ENCODE measurements around the gene EIF4EBP3. TPM values are rescaled to one million over a fixed set of nuclear protein-coding genes. Genes with fewer than 3 reads are reported as not detected.

Gene EIF4EBP3
- total RNA-seq (2014; rRNA removed; shearing (Covaris generic); ENCODE audit: low replicate concordance): 7.3 and 12.2 TPM in 2 replicates

- H2AFZ ChIP-seq (ENCODE audit: low read length): no peak within 1 kb of the TSS
- peaks cover 45% of the 10 kb centered on the region for H3K36me3 ChIP-seq (ENCODE audit: insufficient read depth, low read length)
Observed at GRCh38 chr5:140547508-140548299, at the start of gene EIF4EBP3. Gene EIF4EBP3, plus strand, starts transcription at chr5:140547662. Its CDS starts 76 bp downstream, at chr5:140547738.

GRCh38 chr5:140497897-140498296 lies 49.6 kb upstream of the EIF4EBP3 start:
- Histone ChIP-seq H3K27ac (ENCODE audit: low read length) (no peak overlapping the region), H3K27me3 (ENCODE audit: low read length) (no peaks in the 10 kb centered on the region)

More at GRCh38 chr5:140547508-140548299, at the start of gene EIF4EBP3:
- peak within 1 kb of the TSS; percentile 51; the same call in 1 of the 2 replicates for H3K4me3 ChIP-seq (ENCODE audit: low read length)
- DNase-seq: peak; percentile 94
- H3K9me2 ChIP-seq (replicated peaks; ENCODE audit: insufficient read depth, low read length): no peaks in the 10 kb centered on the region
- H3K4me2 ChIP-seq (ENCODE audit: low read depth, low read length, poor library complexity, severe bottlenecking): peak within 1 kb of the TSS; percentile 68
- H3K9me3 ChIP-seq (ENCODE audit: low read length): no peaks in the 10 kb centered on the region
- H3K79me2 ChIP-seq (ENCODE audit: low read length): peaks cover 29% of the 10 kb centered on the region
- H3K27ac ChIP-seq (ENCODE audit: low read length): peak within 1 kb of the TSS; percentile 48; the same call in 1 of the 2 replicates
- no peaks in the 10 kb centered on the region for H3K27me3 ChIP-seq (ENCODE audit: low read length)
- H4K20me1 ChIP-seq (ENCODE audit: insufficient read depth, low read depth, low read length): no peaks in the 10 kb centered on the region
- H3K9ac ChIP-seq (ENCODE audit: low read length): peak within 1 kb of the TSS; percentile 72
- peaks cover 24% of the 10 kb centered on the region for H3K4me1 ChIP-seq (ENCODE audit: low read length)

GRCh38 chr5:140498591-140498990 lies 48.9 kb upstream of the EIF4EBP3 start:
- H3K4me3 ChIP-seq (ENCODE audit: low read length): no peak overlapping the region
- no peak overlapping the region for H3K27ac ChIP-seq (ENCODE audit: low read length)
- no peaks in the 10 kb centered on the region for H3K4me1 ChIP-seq (ENCODE audit: low read length)
- DNase-seq: no peak
- no peaks in the 10 kb centered on the region for H3K27me3 ChIP-seq (ENCODE audit: low read length)
- H3K9me2 ChIP-seq (replicated peaks; ENCODE audit: insufficient read depth, low read length): no peaks in the 10 kb centered on the region
- peaks cover 52% of the 10 kb centered on the region for H3K79me2 ChIP-seq (ENCODE audit: low read length)
- H4K20me1 ChIP-seq (ENCODE audit: insufficient read depth, low read depth, low read length): no peaks in the 10 kb centered on the region
- H3K4me2 ChIP-seq (ENCODE audit: low read depth, low read length, poor library complexity, severe bottlenecking): no peak overlapping the region
- H3K9me3 ChIP-seq (ENCODE audit: low read length): no peaks in the 10 kb centered on the region
- peaks cover 22% of the 10 kb centered on the region for H3K36me3 ChIP-seq (ENCODE audit: insufficient read depth, low read length)
- no peak overlapping the region for H3K9ac ChIP-seq (ENCODE audit: low read length)
- no peak overlapping the region for H2AFZ ChIP-seq (ENCODE audit: low read length)

More at GRCh38 chr5:140497897-140498296, 49.6 kb upstream of the EIF4EBP3 start:
- Histone ChIP-seq H3K4me2 (ENCODE audit: low read depth, low read length, poor library complexity, severe bottlenecking) (no peak overlapping the region), H3K9me2 (replicated peaks; ENCODE audit: insufficient read depth, low read length) (no peaks in the 10 kb centered on the region), H4K20me1 (ENCODE audit: insufficient read depth, low read depth, low read length) (no peaks in the 10 kb centered on the region), H3K79me2 (ENCODE audit: low read length) (peaks cover 51% of the 10 kb centered on the region), H3K36me3 (ENCODE audit: insufficient read depth, low read length) (peaks cover 20% of the 10 kb centered on the region), H2AFZ (ENCODE audit: low read length) (no peak overlapping the region), H3K4me1 (ENCODE audit: low read length) (no peaks in the 10 kb centered on the region), H3K9ac (ENCODE audit: low read length) (no peak overlapping the region), H3K4me3 (ENCODE audit: low read length) (no peak overlapping the region), H3K9me3 (ENCODE audit: low read length) (no peaks in the 10 kb centered on the region)
- DNase-seq: no peak

GRCh38 chr5:140502834-140503233 lies 44.6 kb upstream of the EIF4EBP3 start:
- Histone ChIP-seq H3K4me2 (ENCODE audit: low read depth, low read length, poor library complexity, severe bottlenecking) (no peak overlapping the region), H3K36me3 (ENCODE audit: insufficient read depth, low read length) (peaks cover 42% of the 10 kb centered on the region), H2AFZ (ENCODE audit: low read length) (no peak overlapping the region), H3K79me2 (ENCODE audit: low read length) (peaks cover 30% of the 10 kb centered on the region), H3K9me3 (ENCODE audit: low read length) (no peaks in the 10 kb centered on the region), H3K9ac (ENCODE audit: low read length) (no peak overlapping the region), H3K27me3 (ENCODE audit: low read length) (no peaks in the 10 kb centered on the region), H4K20me1 (ENCODE audit: insufficient read depth, low read depth, low read length) (no peaks in the 10 kb centered on the region), H3K4me3 (ENCODE audit: low read length) (no peak overlapping the region), H3K27ac (ENCODE audit: low read length) (no peak overlapping the region), H3K4me1 (ENCODE audit: low read length) (no peaks in the 10 kb centered on the region), H3K9me2 (replicated peaks; ENCODE audit: insufficient read depth, low read length) (no peaks in the 10 kb centered on the region)
- no peak for DNase-seq

- H3K9me2 ChIP-seq (replicated peaks; ENCODE audit: insufficient read depth, low read length): no peaks in the 10 kb centered on the region
- DNase-seq: no peak
- H3K79me2 ChIP-seq (ENCODE audit: low read length): peaks cover 3% of the 10 kb centered on the region; the same call in 1 of the 2 replicates
- no peaks in the 10 kb centered on the region for H3K4me1 ChIP-seq (ENCODE audit: low read length)
- H3K27ac ChIP-seq (ENCODE audit: low read length): no peak overlapping the region
- H2AFZ ChIP-seq (ENCODE audit: low read length): no peak overlapping the region
- peaks cover 74% of the 10 kb centered on the region for H3K36me3 ChIP-seq (ENCODE audit: insufficient read depth, low read length)
- no peaks in the 10 kb centered on the region for H4K20me1 ChIP-seq (ENCODE audit: insufficient read depth, low read depth, low read length)
- H3K27me3 ChIP-seq (ENCODE audit: low read length): no peaks in the 10 kb centered on the region
- H3K4me2 ChIP-seq (ENCODE audit: low read depth, low read length, poor library complexity, severe bottlenecking): no peak overlapping the region
- H3K9ac ChIP-seq (ENCODE audit: low read length): no peak overlapping the region
- H3K4me3 ChIP-seq (ENCODE audit: low read length): no peak overlapping the region
- H3K9me3 ChIP-seq (ENCODE audit: low read length): no peaks in the 10 kb centered on the region
Observed at GRCh38 chr5:140509898-140510297, 37.6 kb upstream of the EIF4EBP3 start.

GRCh38 chr5:140513124-140513523 lies 34.3 kb upstream of the EIF4EBP3 start:
- H3K9me3 ChIP-seq (ENCODE audit: low read length): no peaks in the 10 kb centered on the region
- no peak overlapping the region for H2AFZ ChIP-seq (ENCODE audit: low read length)
- H3K36me3 ChIP-seq (ENCODE audit: insufficient read depth, low read length): peaks cover 47% of the 10 kb centered on the region
- H4K20me1 ChIP-seq (ENCODE audit: insufficient read depth, low read depth, low read length): no peaks in the 10 kb centered on the region
- no peak overlapping the region for H3K4me2 ChIP-seq (ENCODE audit: low read depth, low read length, poor library complexity, severe bottlenecking)
- H3K79me2 ChIP-seq (ENCODE audit: low read length): peaks cover 3% of the 10 kb centered on the region; the same call in 1 of the 2 replicates
- H3K27ac ChIP-seq (ENCODE audit: low read length): no peak overlapping the region
- no peak overlapping the region for H3K9ac ChIP-seq (ENCODE audit: low read length)
- H3K4me1 ChIP-seq (ENCODE audit: low read length): no peaks in the 10 kb centered on the region
- DNase-seq: no peak
- no peaks in the 10 kb centered on the region for H3K9me2 ChIP-seq (replicated peaks; ENCODE audit: insufficient read depth, low read length)
- no peaks in the 10 kb centered on the region for H3K27me3 ChIP-seq (ENCODE audit: low read length)
- no peak overlapping the region for H3K4me3 ChIP-seq (ENCODE audit: low read length)

GRCh38 chr5:140524003-140524402 lies 23.5 kb upstream of the EIF4EBP3 start:
- Histone ChIP-seq H4K20me1 (ENCODE audit: insufficient read depth, low read depth, low read length) (no peaks in the 10 kb centered on the region), H3K36me3 (ENCODE audit: insufficient read depth, low read length) (peaks cover 44% of the 10 kb centered on the region; the same call in 1 of the 2 replicates), H3K4me1 (ENCODE audit: low read length) (no peaks in the 10 kb centered on the region), H3K4me2 (ENCODE audit: low read depth, low read length, poor library complexity, severe bottlenecking) (no peak overlapping the region), H3K27ac (ENCODE audit: low read length) (no peak overlapping the region), H3K79me2 (ENCODE audit: low read length) (peaks cover 8% of the 10 kb centered on the region; the same call in 1 of the 2 replicates), H3K4me3 (ENCODE audit: low read length) (no peak overlapping the region), H2AFZ (ENCODE audit: low read length) (no peak overlapping the region), H3K9ac (ENCODE audit: low read length) (no peak overlapping the region), H3K27me3 (ENCODE audit: low read length) (no peaks in the 10 kb centered on the region), H3K9me2 (replicated peaks; ENCODE audit: insufficient read depth, low read length) (no peaks in the 10 kb centered on the region), H3K9me3 (ENCODE audit: low read length) (no peaks in the 10 kb centered on the region)
- no peak for DNase-seq

GRCh38 chr5:140540227-140540626 lies 7.2 kb upstream of the EIF4EBP3 start:
- Histone ChIP-seq H3K27me3 (ENCODE audit: low read length) (no peaks in the 10 kb centered on the region), H2AFZ (ENCODE audit: low read length) (no peak overlapping the region), H3K4me1 (ENCODE audit: low read length) (no peaks in the 10 kb centered on the region), H3K9ac (ENCODE audit: low read length) (no peak overlapping the region), H3K4me3 (ENCODE audit: low read length) (no peak overlapping the region), H3K9me3 (ENCODE audit: low read length) (no peaks in the 10 kb centered on the region), H3K36me3 (ENCODE audit: insufficient read depth, low read length) (peaks cover 61% of the 10 kb centered on the region; the same call in 1 of the 2 replicates), H3K79me2 (ENCODE audit: low read length) (peaks cover 3% of the 10 kb centered on the region; the same call in 1 of the 2 replicates), H3K27ac (ENCODE audit: low read length) (no peak overlapping the region), H3K4me2 (ENCODE audit: low read depth, low read length, poor library complexity, severe bottlenecking) (no peak overlapping the region), H4K20me1 (ENCODE audit: insufficient read depth, low read depth, low read length) (no peaks in the 10 kb centered on the region), H3K9me2 (replicated peaks; ENCODE audit: insufficient read depth, low read length) (no peaks in the 10 kb centered on the region)
- no peak for DNase-seq

Measured in Karpas-422 (cell line).